NT2/D1 (cell line): ENCODE data around the gene FGF22.

Source experiments
- YY1 ChIP-seq: IDR thresholded peaks from 2 replicates; pipeline ENCODE4 v1.6.1; 2011; ENCODE audit not compliant: insufficient read length, insufficient read depth
- ZNF274 ChIP-seq: IDR thresholded peaks from 2 replicates; pipeline ENCODE4 v1.6.1; 2011; ENCODE audit warnings: mild to moderate bottlenecking, low read depth, low read length

- no peak for TF ChIP-seq YY1
- TF ChIP-seq ZNF274 = no peak
Observed at GRCh38 chr19:690203-690602, 50.5 kb downstream of the FGF22 start.
